ENCODE data around the gene ST6GAL1. TPM values are rescaled to one million over a fixed set of nuclear protein-coding genes. Genes with fewer than 3 reads are reported as not detected.
A peak's percentile ranks its signal among the peaks of the same experiment; 100 is the strongest.

ST6GAL1 gene
- total and polyA plus RNA-seq, 10 of the 15 experiments (the other 5 are each of a cell fraction or from before 2014, with no cell fraction given), result 74.2 to 248 (median 149) TPM

- TF ChIP-seq ZNF687 (IDR thresholded peaks at IDR 0.05) (peak; percentile 44; the same call in 1 of the 2 replicates), MTA3 (IDR thresholded peaks at IDR 0.05; ENCODE audit: borderline replicate concordance, low read length) (peak; percentile 89; the same call in 1 of the 2 replicates), KLF5 (IDR thresholded peaks at IDR 0.05; ENCODE audit: partially characterized antibody) (peak; percentile 64), GATAD2B (conservative IDR thresholded peaks at IDR 0.05; ENCODE audit: low read depth) (peak; percentile 18; the same call in 1 of the 2 replicates), ZNF274 (IDR thresholded peaks at IDR 0.05; ENCODE audit: insufficient read depth, insufficient read length) (no peak), DPF2 (IDR thresholded peaks at IDR 0.05) (peak; percentile 78), CHD2 (IDR thresholded peaks at IDR 0.05; ENCODE audit: borderline replicate concordance, low read depth, low read length) (peak; percentile 51; the same call in 1 of the 2 replicates), SUPT20H (IDR thresholded peaks at IDR 0.05; ENCODE audit: borderline replicate concordance, control insufficient read depth, low read depth, low read length) (no peak), CREB1 (IDR thresholded peaks at IDR 0.05; ENCODE audit: low read depth) (peak; percentile 42; the same call in 1 of the 2 replicates), NBN (IDR thresholded peaks at IDR 0.05) (0 out of 2 replicates have a peak, but pooled peaks have one; percentile 42), POU2F2 (IDR thresholded peaks at IDR 0.05; ENCODE audit: borderline replicate concordance, low read depth, low read length) (peak; percentile 72; the same call in 2 of the 3 replicates), KAT2A (conservative IDR thresholded peaks at IDR 0.05; ENCODE audit: control insufficient read depth, low read depth, low read length) (no peak), BCL11A (IDR thresholded peaks at IDR 0.05; ENCODE audit: low read depth, low read length) (peak; percentile 75), YY1 (IDR thresholded peaks at IDR 0.05; ENCODE audit: low read depth, low read length) (no peak; the same call in 1 of the 2 replicates), CREM (IDR thresholded peaks at IDR 0.05; ENCODE audit: low read depth) (peak; percentile 73; the same call in 1 of the 2 replicates), RUNX3 (IDR thresholded peaks at IDR 0.05; ENCODE audit: low read length) (peak; percentile 92), TCF7 (IDR thresholded peaks at IDR 0.05; ENCODE audit: borderline replicate concordance) (0 out of 2 replicates have a peak, but pooled peaks have one; percentile 29), ZBED1 (IDR thresholded peaks at IDR 0.05; ENCODE audit: borderline replicate concordance) (peak; percentile 54; the same call in 1 of the 2 replicates), SIN3A (IDR thresholded peaks at IDR 0.05; ENCODE audit: low read depth, low read length) (0 out of 2 replicates have a peak, but pooled peaks have one; percentile 47), RAD51 (IDR thresholded peaks at IDR 0.05) (peak; percentile 26; the same call in 1 of the 2 replicates), MXI1 (IDR thresholded peaks at IDR 0.05; ENCODE audit: low read depth, low read length) (peak; percentile 67), ZNF217 (IDR thresholded peaks at IDR 0.05) (no peak), NR2F1 (conservative IDR thresholded peaks at IDR 0.05) (no peak), PML (IDR thresholded peaks at IDR 0.05; ENCODE audit: low read length) (peak; percentile 84), POLR2A (IDR thresholded peaks at IDR 0.05; ENCODE audit: low read depth, low read length) (no peak; the same call in 1 of the 2 replicates), POLR2AphosphoS5 (IDR thresholded peaks at IDR 0.05; ENCODE audit: low read length) (0 out of 2 replicates have a peak, but pooled peaks have one; percentile 51)
- TF ChIP-seq, protein P1, sequence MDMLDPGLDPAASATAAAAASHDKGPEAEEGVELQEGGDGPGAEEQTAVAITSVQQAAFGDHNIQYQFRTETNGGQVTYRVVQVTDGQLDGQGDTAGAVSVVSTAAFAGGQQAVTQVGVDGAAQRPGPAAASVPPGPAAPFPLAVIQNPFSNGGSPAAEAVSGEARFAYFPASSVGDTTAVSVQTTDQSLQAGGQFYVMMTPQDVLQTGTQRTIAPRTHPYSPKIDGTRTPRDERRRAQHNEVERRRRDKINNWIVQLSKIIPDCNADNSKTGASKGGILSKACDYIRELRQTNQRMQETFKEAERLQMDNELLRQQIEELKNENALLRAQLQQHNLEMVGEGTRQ (IDR thresholded peaks at IDR 0.05; ENCODE audit: borderline replicate concordance, low read depth, low read length), result peak; percentile 11; the same call in 1 of the 2 replicates
- TF ChIP-seq, protein P2, sequence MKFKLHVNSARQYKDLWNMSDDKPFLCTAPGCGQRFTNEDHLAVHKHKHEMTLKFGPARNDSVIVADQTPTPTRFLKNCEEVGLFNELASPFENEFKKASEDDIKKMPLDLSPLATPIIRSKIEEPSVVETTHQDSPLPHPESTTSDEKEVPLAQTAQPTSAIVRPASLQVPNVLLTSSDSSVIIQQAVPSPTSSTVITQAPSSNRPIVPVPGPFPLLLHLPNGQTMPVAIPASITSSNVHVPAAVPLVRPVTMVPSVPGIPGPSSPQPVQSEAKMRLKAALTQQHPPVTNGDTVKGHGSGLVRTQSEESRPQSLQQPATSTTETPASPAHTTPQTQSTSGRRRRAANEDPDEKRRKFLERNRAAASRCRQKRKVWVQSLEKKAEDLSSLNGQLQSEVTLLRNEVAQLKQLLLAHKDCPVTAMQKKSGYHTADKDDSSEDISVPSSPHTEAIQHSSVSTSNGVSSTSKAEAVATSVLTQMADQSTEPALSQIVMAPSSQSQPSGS (IDR thresholded peaks at IDR 0.05; ENCODE audit: low read length), result peak; percentile 73
Observed at GRCh38 chr3:187015903-187016638, 85.7 kb downstream of the ST6GAL1 start (continued).

All from GM12878 (cell line).